CD4-positive, alpha-beta T cell treated with Interleukin-6 at 100 ng/mL for 8 hours (primary cell): ENCODE measurements around the gene DYNLT2.
A peak's percentile ranks its signal among the peaks of the same experiment; 100 is the strongest.

Experiments used
- DNase-seq: peaks from one replicate; pipeline ENCODE4 v3.0.0-alpha.2; 2020; ENCODE audit warnings: mixed read lengths, low spot score

Gene DYNLT2, protein sequence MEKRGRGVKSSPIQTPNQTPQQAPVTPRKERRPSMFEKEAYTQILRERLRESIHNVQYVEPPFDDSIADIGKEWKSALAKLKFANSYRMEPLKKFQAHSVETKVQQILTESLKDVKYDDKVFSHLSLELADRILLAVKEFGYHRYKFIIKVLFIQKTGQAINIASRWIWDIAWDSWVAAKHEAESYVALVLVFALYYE

DNA sequence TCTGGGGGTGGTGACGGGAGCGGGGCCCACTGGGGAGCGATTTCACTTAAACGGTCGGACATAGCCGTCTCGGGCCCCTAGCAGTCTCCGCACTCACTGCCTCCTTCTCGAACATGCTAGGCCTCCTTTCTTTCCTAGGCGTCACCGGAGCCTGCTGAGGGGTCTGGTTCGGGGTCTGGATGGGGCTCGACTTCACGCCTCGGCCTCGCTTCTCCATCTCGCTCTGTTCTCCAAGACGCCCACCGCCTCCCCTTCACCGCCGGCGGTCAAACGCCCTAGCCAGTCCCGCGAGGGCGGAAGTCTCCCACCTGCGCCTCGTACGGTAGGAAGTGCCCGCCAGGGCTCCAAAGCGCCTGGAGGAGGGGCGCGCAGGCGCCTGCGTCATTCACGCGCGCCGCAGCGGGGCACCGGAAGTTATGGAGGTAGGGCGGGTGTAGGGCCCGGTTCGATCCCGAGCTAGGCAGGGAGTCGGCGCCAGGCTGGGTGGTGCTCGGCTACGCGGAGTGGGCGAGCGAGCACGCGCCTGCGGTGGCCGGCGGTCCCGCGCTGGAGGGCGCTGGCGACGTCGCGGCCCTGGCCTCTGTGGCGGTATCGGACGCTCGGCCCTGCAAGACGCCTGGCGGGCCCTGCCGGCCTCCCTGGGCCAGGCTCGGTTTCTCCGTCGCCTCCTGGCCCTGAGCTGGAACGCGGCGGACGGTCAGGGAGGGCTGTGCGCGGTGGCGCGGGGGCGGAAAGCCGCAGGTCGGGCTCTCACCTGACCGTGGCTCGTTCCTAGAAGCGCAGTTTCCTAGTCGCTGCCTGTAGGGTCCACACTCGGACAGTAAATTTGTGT, at the start of gene DYNLT2, which contains the start of gene ERMARD:
Gene DYNLT2, minus strand, starts transcription at position 331 of the 832 bp plus-strand sequence. Its CDS starts 114 bp downstream, at position 217.
Gene ERMARD, plus strand, starts transcription at position 381 of the 832 bp plus-strand sequence. Its CDS starts 36 bp downstream, at position 417.
- peak; percentile 89 for DNase-seq

DNA sequence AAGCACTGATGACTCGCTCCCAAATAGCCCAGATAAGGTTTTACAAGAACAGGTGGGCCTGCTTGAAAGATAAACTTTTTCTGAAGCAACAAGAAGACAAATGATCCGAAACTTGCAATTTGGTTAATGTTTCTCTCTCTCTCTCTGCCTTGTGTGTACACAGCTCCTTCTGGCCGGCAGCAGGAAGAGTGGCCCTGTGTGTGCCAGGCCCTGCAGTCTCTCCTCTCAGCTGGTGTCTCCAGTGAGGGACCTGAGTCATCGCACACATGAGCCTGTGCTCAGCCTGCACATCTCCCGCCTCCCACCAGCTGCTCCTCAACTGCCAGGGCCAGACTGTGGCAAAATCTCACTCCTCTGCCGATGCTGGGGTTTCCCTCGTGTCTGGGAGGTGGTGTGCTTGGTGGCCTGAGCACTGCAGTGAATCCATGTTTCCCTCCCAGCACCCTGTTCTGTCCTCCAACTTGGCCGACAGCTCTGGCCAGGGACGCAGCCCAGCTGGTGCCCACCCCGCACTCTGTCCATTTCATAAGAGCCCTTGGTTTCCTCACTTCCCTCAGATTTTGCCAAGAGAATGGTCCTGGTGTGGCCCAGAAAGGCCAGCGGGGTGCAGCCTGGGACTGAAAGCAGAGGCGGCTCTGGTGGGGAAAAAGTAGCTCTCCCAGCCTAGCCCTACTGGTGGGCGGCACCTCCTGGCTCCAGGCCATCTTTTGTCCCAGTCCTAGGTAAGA, 49.5 kb upstream of the DYNLT2 start:
- DNase-seq = no peak

DNA sequence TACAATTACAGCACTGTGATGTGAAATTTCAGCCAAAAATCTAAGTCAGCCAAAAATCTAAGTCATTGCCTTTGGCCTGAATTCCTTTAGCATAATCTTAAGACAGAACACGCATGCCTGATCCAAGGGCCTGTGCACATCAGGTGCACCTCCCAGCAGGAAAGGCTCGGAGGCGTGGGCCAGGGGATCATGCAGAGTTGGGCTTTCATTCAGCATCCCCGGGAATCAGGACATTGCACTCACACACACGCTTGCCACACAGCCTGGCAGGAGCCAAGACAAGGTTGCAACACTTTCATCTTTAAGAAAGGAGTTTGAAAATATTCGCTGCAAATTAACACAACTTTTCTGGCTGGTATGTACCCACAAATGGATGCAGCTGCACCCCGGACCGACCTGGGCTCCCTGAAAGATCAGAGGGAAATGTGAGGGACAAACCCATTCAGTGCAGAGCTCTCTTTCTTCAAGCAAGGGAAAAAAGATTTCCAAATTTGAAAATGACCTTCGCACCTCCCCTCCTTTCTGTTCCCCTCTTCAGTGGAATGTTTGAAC, 48.8 kb upstream of the DYNLT2 start:
- DNase-seq = no peak

DNA sequence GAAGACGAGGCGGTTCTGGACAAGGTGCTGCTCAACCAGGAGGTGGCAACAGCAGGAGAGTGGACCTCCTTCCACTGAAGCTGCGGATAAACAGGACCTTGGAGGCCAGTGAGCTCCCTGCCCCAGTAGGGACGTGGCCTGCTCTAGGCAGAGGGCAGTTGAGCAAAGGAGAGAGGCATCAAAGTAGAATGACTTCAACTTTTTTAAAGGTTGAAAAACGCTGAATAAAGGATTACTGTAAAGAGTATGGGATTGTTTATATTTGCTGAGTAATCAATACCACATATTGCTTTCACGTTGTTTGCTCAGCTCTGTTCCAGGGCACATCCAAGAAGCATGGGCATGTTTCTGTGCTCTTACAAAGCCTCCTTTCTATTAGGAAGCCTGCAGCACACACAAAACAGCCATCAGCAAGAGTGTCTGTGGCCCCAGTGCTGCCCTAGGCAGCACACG, 48.1 kb upstream of the DYNLT2 start:
- no peak for DNase-seq

DNA sequence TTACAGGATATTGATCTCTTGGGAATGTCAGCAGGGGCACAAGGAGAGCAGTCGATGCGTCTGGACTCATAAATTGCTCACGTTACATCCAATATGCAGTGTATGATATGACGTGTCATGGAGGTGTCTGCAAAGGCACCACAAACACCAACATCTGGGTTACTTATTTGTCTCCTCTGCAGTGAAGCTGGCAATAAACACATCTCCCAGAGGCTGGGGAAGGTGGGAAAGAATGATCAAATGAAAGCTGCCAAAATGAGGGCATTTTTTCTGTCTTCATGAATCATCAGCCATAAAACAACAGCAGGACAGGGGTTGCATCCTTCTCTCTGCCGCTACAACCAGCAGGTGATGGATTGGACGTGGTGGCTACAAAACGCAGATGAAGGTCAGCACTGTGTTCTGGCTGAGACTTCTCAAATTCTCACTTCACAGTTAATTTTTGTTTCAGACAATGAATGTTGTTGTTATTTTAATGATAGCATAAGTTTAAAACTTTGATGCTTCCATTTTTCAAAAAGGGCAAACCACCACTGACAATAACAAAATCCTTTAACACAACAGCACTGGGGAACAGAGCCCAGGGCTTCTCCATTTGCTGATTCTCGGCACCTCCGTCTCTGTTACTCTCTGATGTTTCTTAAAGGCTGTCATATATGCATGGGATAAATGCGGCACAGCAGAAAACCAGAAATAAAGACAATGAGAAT, 47.5 kb upstream of the DYNLT2 start:
- no peak for DNase-seq

DNA sequence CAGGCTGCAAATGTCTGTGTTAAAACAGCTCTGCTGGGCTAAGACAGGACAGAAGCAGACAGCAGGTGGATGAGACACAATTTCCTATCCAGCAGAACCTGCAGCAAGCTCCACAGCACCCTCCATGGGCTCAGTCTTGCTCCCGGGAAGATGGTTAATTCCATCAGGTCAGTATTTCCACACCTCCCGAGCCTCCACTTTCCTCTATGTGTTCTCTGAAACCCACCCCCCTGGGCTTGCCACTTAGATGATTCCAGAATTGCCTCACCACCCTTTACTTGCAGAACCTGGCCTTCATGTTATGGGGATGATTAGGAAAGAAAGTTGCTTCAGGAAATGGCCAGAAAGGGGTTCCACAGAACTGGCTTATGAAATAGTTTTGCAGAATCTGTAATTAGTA, 43.8 kb upstream of the DYNLT2 start:
- no peak for DNase-seq

DNA sequence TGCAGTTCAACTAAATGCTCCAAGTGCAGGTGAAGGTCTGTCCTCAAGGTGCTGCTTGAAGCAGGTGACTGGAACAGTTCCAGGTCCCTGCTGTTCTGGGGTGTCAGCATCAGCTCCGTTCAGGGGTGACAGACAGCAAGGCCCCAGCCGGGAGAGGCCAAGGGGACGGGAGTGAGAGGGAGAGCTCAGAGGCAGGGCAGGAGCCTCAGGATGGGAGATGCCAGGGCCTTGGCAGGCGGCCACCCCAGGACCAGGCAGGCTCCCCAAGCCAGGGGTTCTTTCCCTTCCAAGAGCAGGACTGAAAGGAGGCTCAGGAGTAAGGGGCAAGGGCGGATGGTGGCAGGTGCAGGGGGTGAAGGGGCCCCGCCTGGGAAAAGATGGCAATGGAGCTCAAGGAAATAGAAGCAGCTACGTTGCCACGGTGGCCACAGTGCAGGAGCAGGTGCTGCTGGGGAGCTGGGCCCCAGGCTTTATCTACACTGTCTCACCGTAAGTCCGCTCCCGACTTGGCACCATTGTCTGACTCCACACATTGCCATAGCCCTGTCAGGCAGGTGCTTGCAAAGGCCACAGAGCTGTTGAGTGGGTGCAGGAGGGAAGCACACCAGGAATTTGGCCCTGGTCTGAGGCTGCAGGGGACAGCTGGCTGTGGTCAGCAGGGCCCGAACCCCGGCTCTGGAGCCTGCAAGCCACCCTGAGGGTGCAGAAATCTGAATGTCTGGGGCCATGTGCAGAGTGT, 43.1 kb upstream of the DYNLT2 start:
- no peak for DNase-seq

DNA sequence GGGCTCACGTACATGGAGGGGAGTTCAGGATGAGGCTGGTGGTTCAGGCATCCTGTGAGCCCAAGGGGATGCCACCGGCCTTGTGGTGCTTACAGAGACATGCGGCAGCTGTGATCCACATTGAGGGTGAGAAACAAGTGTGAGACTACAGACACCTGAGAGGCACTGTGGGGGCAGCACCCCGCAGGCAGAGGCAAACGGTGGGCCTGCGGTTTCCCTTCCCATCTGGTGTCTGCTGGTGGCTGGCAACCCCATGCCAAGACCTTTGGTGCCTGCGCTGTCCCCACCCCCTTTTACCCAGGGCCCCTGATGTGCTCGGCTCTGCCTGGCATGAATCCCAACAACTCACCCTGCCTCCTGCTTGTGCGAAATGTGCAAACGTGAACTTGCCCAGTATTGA, 42.0 kb upstream of the DYNLT2 start:
- DNase-seq = no peak

DNA sequence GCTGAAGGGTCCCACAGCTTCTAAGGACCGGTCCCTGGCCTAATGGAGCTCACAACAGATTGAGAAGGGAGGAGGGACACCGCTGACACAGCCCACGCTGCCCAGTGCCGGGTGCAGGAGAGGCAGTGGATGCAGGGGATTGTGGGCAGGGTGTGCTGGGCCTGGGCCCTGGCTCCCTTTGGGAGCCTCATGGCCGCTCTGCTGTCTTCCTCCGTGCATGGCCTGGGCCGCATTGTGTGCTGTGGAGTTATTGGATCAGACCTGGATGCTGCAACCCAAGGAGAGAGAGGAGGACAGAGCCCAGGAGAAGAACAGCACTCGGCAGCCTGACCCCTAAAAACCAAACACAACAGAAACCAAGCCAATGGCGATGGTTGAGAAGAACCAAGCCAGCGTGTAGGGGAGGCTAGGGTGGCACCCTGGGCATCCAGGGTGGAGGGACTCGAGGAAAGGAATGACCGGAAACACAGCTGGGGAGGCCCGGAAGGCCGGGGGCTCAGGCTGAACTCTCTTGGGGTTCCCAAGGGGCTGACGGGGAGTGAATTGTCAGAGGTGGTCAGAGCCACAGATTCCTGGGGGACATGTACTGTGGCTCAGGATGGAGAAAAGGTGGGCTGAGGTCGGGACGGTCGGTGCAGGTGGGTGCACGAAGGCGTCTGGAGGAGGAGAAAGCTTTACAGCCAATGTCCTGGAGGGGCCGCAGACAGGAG, 41.1 kb upstream of the DYNLT2 start:
- DNase-seq = no peak

DNA sequence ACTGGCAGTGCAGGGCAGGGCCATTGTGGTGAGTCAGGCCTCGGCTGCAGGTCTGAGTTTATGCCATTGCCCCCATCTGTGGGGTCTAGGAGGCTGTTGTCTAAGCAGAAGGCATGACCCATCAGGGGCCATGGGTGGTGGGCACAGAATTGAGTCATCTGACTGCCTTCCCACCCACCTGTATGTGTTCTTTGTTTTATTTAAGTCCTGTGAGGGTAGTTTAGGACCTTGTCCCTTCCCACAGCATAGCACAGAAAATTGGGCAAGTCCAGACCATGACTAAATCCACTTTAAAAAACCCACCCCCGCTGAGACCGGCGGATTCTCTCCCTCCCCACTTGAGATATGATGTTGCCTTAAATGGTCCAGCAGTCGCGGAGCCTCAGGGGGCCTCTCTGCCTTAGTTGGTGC, 40.4 kb upstream of the DYNLT2 start:
- no peak for DNase-seq

DNA sequence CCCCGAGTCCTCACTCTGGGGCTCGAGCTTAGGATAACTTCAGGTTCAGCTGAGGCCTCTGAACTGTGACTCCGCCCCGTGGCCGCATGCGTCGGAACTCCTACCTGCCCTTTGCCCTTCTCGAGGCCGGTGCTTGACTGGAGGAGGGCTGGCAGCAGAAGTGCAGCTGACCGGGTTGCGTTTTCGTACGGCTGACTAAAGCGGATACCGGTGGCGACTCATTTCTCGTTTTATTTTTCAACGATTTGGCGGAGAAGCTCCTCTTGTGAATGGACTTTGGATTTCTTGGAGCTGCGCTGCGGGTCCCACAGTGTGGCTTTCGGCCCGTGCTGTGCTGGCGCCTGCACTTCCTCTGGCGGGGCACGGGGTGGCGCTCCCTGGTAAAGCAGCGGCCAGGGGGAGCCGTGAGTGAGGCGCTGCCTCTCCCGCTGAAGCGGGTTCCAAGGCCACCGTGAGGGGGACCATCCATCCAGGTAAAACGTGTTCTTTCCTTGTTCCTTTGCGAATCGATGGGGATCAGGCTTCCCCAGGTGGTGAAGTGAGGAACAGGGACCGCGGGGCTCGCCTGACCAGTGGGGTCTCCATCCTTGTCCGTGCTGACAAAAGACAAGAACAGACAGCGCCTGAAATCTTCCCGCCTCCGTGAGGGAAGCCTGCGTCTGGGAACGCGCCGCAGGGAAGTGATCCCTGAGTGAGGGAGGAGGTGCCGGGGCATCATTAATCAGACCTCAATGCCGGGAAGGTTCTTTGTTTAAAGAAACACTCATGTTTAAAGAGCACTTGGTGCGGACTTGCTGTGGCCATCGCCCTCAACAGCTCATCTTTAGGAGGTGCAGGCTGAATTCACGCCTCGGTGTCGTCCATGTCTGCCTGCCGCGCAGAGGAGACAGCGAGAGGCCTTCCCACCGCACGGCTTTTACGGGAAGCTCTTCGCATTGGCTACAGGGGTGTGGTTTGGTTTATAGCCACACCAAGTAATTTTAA, 38.9 kb upstream of the DYNLT2 start:
- peak; percentile 68 for DNase-seq

DNA sequence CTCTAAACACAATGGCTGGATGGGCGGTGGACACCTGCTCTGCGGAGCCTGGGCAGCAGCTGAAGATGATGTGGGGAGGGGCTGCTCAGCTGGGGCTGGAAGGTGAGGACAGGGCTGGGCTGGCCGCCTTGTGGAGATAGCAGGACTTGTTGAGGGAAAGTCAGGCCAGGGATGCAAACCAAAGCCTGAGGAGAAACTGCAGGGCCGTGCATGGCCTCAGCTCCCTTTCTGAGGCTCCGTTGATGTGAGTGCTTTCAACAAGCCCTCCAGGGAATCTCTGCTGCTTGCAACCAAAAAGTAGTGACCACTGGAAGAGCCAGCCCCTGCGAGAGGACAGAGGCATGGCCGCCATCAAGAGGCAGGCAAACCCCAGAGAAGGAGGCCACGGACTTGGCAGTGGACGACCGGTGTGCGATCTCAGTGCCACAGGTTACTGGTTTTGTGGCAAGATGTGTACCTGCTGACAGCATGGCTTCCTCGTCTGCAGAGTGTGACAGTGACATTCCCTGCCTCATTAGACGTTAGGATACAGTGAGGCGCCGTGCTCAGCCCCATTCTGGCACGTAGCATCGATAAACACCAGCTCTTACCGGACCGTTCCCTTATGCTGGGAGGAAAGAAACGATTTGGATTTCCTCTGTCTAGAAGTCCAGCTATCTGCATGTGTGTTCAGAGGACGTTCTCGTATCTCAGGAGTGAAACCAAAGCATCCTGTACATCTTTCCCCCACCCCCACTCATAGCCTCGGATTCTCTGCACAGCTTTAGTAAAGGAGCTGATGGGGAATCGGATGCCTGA, 38.0 kb upstream of the DYNLT2 start:
- no peak for DNase-seq

DNA sequence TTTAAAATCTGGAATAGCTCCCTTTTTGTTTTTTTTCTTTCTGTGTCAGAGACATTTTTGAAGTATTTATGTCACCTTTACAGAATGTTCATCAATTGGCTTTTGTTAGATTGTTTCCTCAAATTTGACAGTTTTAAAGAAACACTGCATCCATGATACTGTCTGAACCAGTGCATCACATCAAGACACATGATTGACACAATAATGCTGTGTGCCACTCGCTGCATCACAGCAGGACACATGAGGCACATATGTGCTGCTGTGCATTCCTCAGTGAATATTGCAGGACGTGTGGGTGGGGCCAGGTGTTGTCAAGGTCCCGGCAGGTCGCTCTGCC, 37.4 kb upstream of the DYNLT2 start:
- DNase-seq = no peak

DNA sequence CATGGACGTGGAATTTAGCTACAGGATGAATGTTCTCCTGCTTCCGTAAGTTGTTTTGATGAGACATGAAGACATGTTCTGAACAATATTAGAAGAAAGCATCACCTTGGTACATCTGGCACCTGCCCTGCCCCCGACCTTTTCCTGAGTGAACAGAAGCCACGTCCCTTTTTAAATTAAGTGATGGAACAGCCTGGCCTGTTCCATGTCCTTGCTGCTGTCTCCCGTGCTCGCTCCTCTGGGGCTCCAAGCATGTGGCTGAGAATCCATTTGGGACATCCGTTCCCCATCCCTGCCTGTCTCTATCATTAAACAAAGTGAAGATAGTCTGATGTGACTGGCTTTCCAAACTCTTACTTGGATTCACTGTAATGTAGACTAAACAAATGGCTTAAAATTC, 36.4 kb upstream of the DYNLT2 start:
- DNase-seq = no peak

DNA sequence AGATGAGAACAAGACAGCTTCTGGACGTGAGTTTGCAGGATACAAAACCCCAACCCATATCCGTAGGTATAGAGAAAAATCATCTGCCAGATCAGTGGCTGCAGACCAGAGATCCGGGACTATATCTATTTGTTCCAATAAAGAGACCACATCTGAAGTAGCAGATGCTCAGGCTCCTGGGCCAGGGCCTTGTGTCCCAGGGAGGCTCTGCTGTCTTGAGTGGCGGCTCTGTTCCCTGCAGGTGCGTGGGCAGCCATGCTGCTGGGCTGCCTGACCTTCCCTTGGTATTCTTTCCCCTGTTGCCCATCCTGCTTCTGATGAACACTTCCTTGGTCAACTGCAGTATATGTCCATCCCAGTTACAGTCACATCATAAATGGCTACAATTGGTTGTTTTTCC, 35.0 kb upstream of the DYNLT2 start:
- DNase-seq = no peak

DNA sequence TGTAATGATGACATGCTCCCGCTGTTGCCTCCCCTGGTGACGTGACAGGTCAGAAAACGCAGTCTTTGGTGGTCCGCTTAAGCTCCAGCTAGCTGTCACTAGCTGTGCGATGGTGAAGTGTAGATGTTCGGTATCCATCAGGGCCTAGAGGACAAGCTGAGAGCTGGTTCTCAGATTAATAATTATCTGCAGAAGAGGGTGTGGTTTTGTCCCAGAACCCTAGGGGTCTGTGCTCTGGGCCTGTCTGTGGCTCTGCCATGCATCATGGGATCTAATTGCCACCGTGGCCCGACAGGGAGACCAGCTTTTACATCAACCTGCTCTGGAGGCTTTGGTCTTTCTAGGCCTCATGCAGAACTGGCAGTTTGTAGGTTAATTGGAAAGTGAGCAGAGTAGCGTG, 34.2 kb upstream of the DYNLT2 start:
- no peak for DNase-seq

DNA sequence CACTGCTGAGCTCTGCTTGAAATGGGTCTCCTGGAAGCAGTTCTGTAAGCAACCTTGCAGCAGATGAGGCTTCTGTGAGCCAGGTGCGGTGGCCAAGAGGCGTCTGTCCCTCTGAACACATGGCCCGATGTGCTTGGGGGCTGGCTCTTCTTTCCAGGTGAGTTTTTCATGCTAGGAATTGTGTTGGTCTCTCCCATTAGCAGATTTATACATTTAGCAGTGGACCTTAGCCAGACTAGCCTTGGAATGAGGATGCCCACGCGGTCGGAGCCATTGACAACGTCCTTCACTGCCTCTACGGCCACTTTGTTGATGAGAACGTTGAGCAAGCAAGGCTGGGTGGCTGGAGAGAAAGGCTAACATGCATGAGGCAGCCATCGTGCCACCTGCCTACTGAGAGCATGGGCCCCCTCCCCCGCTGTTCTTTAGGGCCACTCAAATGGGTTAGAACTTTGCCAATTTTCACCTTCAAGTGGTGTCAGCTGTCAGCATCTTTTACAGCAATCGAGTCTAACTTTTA, 33.5 kb upstream of the DYNLT2 start:
- DNase-seq = no peak
